Measurements from ENCODE around the gene ZNF219.

Gene ZNF219

GRCh38 chr14:21098076-21098891 is at the start of gene ZNF219:
TSS of gene ZNF219 (minus strand) at chr14:21098655. CDS start at chr14:21093591, 5,064 bp downstream.
- peak; percentile 31 for DNase-seq

GRCh38 chr14:21145437-21145836 is 47.0 kb upstream of the ZNF219 start:
- DNase-seq, result no peak

- no peak for DNase-seq
Observed at GRCh38 chr14:21142357-21142756, 43.9 kb upstream of the ZNF219 start.

- DNase-seq, result no peak
Observed at GRCh38 chr14:21136024-21136423, 37.6 kb upstream of the ZNF219 start.

GRCh38 chr14:21133901-21134300 is 35.4 kb upstream of the ZNF219 start:
- no peak for DNase-seq

- DNase-seq, result no peak
Observed at GRCh38 chr14:21123429-21123828, 25.0 kb upstream of the ZNF219 start.

- DNase-seq, result no peak
Observed at GRCh38 chr14:21121122-21121521, 22.7 kb upstream of the ZNF219 start.

- DNase-seq, result no peak
Observed at GRCh38 chr14:21120686-21121085, 22.2 kb upstream of the ZNF219 start.

GRCh38 chr14:21118933-21119332 is 20.5 kb upstream of the ZNF219 start:
- no peak for DNase-seq

- no peak for DNase-seq
Observed at GRCh38 chr14:21113369-21113768, 14.9 kb upstream of the ZNF219 start.

GRCh38 chr14:21112255-21112654 is 13.8 kb upstream of the ZNF219 start:
- no peak for DNase-seq

GRCh38 chr14:21109377-21110138 is 11.1 kb upstream of the ZNF219 start:
- no peak for DNase-seq

- no peak for DNase-seq
Observed at GRCh38 chr14:21108791-21109190, 10.3 kb upstream of the ZNF219 start.

- no peak for DNase-seq
Observed at GRCh38 chr14:21107283-21107800, 8.9 kb upstream of the ZNF219 start.

GRCh38 chr14:21106498-21107282 is 8.2 kb upstream of the ZNF219 start:
- peak; percentile 83 for DNase-seq

- DNase-seq, result no peak
Observed at GRCh38 chr14:21106176-21106497, 7.7 kb upstream of the ZNF219 start.

GRCh38 chr14:21105095-21105494 is 6.6 kb upstream of the ZNF219 start:
- DNase-seq, result no peak

- peak; percentile 82 for DNase-seq
Observed at GRCh38 chr14:21104448-21105060, 6.1 kb upstream of the ZNF219 start.

GRCh38 chr14:21103710-21104447 is 5.4 kb upstream of the ZNF219 start:
- DNase-seq, result peak; percentile 96

GRCh38 chr14:21103411-21103709 is 4.9 kb upstream of the ZNF219 start:
- DNase-seq, result no peak

- no peak for DNase-seq
Observed at GRCh38 chr14:21102521-21103410, 4.3 kb upstream of the ZNF219 start.

All from SHP77 treated with DMSO at 0.1 percent for 48 hours (cell line).